Kidney epithelial cell (primary cell): ENCODE measurements around the gene CXXC1. TPM values are rescaled to one million over a fixed set of nuclear protein-coding genes. Genes with fewer than 3 reads are reported as not detected.

ENCODE experiments used
- DNase-seq: peaks from one replicate; pipeline ENCODE4 v3.0.0-alpha.2; 2010; ENCODE audit warnings: low read depth
- H3K27me3 ChIP-seq: 2 replicates; pipeline ENCODE4 v1.6.0; 2011; ENCODE audit warnings: low read length; ENCODE audit not compliant: control insufficient read depth, insufficient read depth
- H3K36me3 ChIP-seq: 2 replicates; pipeline ENCODE4 v1.5.1; 2011; ENCODE audit warnings: low read length; ENCODE audit not compliant: control insufficient read depth, insufficient read depth
- H3K4me3 ChIP-seq: 2 replicates; pipeline ENCODE4 v1.5.1; 2011; ENCODE audit warnings: low read depth, mild to moderate bottlenecking, control low read depth, low read length
- CTCF ChIP-seq: IDR thresholded peaks from 2 replicates; pipeline ENCODE4 v1.5.1; 2011; ENCODE audit warnings: mild to moderate bottlenecking, moderate library complexity, low read length, control low read depth, inconsistent platforms; ENCODE audit not compliant: insufficient read depth, poor library complexity, severe bottlenecking
- total RNA-seq: library from RNA; depleted of rRNA; stranded (reverse); fragments of >200 nt; gene quantifications from 2 replicates; pipeline ENCODE4 v1.2.3, GENCODE V29; 2015

Gene CXXC1
- 41.3 and 45.8 TPM in 2 replicates for total RNA-seq

DNA sequence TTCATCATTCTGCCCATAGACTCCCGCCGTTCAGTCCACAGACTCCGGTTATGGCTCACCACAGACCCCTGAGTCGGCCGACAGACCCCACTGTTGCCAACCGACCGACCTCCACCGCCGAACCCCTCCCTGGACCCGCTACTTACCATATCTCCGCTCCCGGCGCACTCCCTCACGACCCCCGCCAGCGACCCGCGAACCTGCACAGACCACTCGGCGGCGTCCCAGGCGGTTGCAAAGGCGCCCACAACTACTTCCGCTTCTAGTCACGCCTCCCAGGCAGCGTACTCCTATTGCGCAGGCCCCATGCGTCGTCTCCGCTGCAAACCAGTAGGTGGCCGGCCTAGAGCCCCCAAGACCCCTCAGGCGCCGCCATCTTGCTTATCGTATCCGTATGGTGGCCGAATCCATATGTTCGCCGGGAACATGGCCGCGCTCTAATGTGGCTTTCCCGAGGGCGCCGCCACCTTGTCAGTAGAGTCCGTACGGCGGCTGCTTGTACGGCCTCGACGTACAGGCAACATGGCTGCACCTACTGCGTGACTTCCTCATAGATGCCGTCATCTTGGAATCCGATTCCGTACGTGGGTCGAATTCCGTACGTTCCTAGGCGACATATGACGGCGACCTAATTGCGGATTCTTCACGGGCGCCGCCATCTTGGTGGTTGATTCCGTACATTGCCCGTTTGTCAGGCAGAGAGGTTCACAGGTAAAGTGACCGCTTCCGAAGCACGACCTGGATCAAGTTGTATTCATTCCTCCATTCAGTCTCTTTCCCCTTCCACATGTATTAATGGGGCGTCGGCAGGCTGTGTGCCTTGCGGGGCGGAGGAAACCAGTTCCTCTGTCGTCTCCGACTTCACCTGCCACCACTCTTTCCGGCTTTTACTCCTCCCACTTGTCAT, at the start of gene CXXC1:
CXXC1 (minus strand) TSS at position 252 of the 907 bp plus-strand sequence; CDS start at position 149, 103 bp downstream.
- Histone ChIP-seq H3K36me3 (no peaks in the 10 kb centered on the region), H3K27me3 (no peaks in the 10 kb centered on the region), H3K4me3 (peak within 1 kb of the TSS; percentile 96)
- TF ChIP-seq CTCF, result peak; percentile 49
- DNase-seq, result peak; percentile 97

DNA sequence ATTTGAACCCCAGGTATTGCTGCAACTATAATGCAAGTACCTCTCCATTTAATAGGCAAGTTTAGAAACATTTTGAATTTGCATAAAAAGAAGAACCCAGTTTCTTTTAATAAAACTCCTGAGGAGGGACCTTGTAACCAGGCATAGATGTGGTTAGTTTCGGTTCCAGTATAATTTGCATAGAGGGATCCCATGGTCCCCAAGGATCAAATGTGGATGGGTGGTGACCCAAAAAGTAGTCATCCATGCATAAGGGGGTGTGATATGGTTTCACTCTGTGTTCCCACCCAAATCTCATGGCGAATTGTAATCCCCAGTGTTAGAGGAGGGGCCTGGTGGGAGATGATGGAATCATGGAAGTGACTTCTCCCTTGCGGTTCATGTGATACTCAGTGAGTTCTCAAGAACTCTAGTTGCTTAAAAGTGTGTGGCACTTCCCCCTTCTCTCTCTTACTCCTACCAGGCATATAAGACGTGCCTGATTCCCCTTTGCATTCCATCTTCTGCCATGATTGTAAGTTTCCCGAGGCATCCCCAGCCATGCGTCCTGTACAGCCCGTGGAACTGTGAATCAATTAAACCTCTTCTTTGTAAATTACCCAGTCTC, 47.2 kb upstream of the CXXC1 start:
- TF ChIP-seq CTCF, result no peak
- no peak overlapping the region for H3K4me3 ChIP-seq
- no peak for DNase-seq
- no peaks in the 10 kb centered on the region for H3K36me3 ChIP-seq
- H3K27me3 ChIP-seq, result no peaks in the 10 kb centered on the region

DNA sequence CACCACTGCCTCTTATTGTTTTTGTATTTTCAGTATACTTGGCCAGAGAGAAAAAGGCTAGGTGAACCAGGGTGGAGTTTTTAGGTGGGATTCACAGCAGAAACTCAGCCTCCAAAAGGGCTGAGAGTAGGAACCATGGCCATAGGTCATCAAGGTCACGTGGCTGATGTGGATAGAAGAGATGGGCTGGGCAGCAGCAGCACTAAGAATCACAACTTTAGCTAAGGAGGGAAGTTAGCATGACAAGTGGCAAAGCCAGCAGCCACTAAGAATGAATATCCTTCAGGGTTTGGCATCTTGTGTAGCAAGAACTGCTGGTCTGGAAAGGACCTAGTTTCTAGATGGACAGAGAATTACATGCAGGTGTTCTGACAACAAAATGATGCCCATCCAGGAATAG, 44.2 kb upstream of the CXXC1 start:
- no peak for TF ChIP-seq CTCF
- no peak overlapping the region for H3K4me3 ChIP-seq

DNA sequence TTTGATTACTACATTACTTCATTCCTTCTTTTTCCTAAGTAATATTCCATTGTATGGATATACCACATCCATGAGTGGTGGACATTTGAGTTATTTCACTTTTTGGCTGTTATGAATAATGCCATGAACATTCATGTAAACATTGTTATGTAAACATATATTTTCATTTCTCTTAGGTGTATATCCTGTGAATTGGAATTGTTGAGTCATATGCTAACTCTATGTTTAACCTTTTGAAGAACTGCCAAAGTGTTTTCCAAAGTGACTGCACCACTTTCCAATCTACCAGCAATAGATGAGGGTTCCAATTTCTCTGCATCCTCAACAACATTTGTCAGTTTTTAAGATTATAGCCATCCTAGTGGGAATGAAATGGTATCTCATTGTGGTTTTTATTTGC, 42.7 kb upstream of the CXXC1 start:
- Histone ChIP-seq H3K4me3 (no peak overlapping the region), H3K27me3 (no peaks in the 10 kb centered on the region), H3K36me3 (no peaks in the 10 kb centered on the region)
- no peak for DNase-seq
- TF ChIP-seq CTCF, result no peak

More for the DNA sequence above, 44.2 kb upstream of the CXXC1 start:
- Histone ChIP-seq H3K36me3 (no peaks in the 10 kb centered on the region), H3K27me3 (no peaks in the 10 kb centered on the region)
- DNase-seq, result no peak

DNA sequence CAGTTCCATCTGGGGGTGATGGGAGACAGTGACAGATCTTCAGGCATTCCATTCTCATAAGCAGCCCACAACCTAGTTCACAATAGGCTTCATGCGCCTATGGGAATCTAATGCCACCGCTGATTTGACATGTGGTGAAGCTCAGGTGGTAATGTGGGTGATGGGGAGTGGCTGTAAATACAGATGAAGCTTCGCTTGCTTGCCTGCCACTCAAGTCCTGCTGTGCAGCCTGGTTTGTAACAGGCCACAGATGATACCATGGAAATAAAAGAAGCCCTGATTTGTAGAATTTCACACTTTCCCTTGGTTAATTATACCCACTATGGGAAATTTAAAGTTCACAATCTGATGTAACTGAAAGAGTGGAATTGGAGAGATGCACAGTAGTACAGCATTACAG, 40.5 kb upstream of the CXXC1 start:
- TF ChIP-seq CTCF, result no peak
- no peak overlapping the region for H3K4me3 ChIP-seq
- no peaks in the 10 kb centered on the region for H3K27me3 ChIP-seq
- H3K36me3 ChIP-seq, result no peaks in the 10 kb centered on the region
- DNase-seq, result no peak
